NCI-H1105 (cell line): Measurements from ENCODE around the gene KLF5.
"Not testable (repeated sequence)": the region's sequence is repeated elsewhere in the genome, so short reads cannot be mapped to it uniquely, and the experiment has no call there.

Experiments
- DNase-seq: peaks from one replicate; lab custom pipeline; 2025; lab: John Stamatoyannopoulos, UW

The KLF5 gene

DNA sequence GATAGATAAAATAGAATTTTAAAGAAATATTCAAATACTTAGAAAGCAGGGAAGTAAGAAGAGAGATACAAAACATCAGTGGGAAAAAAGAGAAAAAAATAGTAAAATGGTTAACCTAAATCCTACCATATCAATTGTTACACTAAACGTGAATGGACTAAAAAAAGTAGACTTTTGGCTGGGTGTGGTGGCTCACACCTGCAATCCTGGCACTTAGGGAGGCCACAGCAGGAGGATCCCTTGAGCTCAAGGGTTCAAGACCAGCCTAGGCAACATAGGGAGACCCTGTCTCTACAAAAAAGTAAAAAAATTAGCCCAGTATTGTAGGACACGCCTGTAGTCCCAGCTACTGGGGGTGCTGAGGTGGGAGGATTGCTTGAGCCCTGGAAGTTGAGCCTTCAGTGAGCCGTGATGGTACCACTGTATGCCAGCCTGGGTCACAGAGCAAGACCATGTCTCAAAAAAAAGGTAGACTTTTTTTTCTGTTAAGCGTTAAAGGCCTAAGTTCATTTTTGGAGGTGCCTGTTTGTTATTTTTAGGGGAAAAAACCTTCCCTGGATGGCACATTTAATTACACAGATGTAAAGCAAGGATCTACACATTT lies 29.6 kb downstream of the KLF5 start:
- no peak for DNase-seq

DNA sequence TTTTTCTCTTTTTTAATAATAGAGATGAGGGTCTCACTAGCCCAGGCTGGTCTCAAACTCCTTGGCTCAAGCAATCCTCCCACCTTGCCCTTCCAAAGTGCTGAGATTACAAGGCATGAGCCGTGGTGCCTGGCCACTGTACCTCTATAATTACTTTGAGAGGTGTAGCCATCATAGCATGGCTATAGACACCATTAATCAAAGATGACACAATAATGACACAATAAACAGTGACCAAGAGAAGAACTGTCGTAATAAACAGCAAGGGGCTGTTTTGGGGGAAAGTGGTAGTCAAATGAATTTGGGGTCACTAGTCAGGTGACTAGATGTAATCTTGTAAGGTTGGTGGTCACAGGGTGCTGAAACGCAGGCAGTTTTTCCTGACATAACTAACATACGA lies 30.4 kb downstream of the KLF5 start:
- no peak for DNase-seq

DNA sequence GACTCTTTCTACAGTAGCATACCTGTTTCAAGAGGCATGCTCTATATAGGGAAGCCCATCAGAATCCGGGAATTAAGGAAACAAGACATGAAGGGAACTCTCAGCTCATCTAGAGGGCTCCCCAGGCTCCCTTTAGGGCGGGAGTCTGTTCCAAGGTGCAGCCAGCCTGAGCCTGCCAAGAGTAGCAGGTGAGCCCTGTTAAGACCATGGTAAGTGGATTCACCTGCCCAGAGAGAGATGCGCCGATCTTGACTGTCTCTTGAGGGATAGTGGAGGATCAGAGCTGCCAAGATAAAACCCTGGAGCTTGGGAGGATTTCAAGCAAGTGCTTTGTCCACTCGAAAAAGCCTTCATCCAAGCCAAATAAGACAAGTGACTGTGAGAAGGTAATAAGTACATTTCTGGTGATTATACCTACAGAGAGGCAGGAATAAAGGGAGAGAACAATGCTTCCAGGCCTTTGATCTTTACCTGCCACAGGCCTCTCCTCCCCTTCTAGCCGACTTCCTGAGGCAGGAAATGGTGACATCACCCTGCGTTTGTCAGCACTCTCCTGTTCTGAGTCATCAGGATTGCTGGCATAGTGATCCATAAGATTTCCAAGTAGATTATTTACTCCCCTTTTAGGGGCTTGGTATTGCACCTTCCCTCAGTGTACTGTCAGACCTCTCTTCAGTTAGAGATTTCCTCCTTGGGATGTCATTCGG lies 31.5 kb downstream of the KLF5 start:
- no peak for DNase-seq

DNA sequence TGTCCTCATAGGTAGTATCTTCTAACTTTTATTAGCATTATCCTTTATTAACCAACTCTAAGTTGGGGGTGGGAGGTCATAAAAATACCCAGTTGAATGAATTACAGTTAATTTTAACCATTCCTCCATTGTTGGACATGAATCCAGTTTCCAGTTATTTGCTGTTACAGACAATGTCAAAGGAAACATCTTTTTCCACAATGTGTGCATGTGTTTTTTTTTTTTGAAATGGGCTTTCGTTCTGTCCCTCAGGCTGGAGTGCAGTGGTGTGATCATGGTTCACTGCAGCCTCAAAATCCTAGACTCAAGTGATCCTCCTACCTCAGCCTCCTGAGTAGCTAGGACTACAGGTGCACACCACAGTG lies 32.0 kb downstream of the KLF5 start:
- no peak for DNase-seq

DNA sequence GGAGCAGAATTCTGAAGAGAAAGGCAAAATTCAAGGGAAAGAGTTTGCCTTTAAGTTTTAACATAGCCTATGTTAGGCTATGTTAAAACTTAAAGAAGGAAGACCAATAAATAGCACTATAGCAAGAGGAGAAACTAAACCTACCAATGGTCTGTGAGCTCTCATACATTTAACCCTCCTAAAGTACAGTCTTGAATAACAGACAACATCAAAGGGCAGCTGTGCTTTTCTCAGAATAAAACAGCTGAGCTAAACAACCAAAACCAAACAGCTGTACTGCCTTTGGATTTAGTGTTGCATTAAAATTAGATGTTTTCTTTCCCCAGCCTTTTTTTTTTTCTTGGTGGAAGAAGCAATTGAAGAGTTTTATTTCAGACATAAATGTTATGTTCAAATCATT lies 34.0 kb downstream of the KLF5 start:
- DNase-seq, result no peak

DNA sequence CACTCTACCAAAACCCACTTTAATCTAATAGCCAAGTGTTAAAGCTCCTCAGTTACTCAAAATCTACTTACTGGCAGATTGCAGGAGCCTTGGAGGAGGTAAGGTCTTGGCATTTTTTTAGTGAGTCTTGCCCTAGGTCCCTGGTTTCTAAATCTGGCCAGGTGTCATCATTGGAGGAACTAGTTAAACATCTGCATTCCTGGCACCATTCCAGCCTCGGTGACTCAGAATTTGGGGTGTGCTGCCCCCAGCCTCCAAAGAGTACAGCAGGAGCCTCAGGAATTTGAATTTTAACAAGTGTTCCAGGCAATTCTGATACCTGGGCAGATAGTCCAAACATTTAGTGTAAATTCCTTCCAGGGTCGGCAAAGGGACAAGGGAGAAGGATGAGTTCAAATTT lies 37.4 kb downstream of the KLF5 start:
- DNase-seq, result no peak

DNA sequence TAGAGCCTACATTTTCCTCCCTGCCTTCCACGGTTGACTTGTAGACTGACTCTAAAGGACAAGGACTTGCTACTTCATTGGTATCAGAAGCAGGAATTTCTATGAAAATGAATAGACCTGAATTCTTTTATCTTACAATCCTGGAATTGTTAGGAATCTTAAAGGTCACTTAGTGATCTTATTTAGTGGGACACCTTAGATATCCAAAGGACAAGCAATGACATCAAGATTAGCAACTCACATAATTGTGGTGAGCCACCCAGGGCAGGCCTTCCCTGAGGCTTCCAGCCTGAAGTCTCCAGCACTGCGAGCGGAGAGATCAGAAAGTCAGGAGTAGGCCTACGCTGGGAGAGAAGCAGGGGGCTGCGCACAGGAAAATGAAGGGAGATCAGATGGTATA lies 37.8 kb downstream of the KLF5 start:
- no peak for DNase-seq

DNA sequence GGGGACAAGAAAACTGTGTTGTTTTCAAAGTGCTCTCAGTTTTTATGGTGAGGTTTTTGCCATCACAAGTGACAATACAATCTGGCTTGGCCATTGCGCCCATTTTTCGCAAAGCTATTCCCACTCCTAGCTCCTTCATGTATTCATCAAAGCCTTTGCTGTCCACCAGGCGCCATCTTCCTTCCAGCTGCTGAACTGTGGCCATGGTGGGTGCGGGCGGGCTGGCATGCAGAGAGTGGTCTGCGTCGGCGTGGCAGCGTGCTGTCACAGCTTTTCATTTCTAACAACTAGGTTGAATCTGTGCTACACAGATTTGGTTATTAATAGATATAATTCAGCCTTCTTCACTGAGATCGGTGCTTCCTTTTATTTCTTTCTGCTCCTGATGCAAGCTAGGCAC lies 42.0 kb downstream of the KLF5 start:
- DNase-seq, result not testable (repeated sequence)

DNA sequence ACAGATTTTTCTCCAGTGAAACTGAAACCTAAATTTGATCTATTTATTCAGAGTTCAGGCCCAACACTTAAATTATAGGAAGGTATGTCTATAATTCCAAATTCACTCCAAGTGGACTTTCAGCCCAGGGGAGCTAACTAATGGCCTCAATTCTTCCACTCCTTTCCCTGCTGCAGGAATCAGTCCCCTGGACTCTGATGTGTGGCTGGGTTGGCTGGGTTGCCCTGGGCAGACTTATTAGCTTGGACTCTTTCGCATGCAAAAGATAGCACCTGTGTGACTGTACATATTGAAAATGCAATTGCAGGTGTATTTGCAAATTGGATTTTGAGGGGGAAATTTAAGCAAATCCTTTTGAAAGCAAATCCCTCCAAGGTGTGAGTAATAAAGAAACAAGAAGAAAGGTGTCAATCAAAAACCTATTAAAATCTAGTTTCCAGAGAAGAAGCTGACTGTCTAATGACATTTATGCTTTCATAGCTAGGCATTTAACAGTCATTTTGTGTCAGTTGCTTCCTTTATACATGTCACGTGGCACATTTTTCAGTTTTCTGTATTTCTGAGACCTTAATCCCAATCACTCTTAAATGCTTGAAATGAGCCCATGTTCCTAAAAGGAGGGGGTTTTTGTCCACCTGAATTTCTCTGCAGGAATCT lies 42.7 kb downstream of the KLF5 start:
- no peak for DNase-seq

DNA sequence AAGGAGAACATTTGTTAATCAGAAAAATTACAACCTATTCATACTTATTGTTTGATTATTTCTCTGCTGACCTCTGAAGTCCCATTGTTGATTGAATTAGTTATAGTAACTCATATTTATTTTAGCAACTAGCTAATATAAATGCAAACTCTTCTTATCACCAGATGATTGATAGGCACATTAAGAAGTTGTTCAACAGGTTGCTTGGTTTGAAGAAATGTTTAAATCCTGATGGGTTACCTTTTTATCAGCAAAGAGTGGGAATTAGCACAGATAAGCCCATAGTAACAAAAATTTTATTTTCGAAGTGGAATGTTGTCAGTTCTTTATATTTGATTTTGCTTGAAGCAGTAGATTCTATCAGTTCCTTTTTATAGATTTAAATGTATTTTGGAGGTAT lies 44.4 kb downstream of the KLF5 start:
- DNase-seq, result no peak

DNA sequence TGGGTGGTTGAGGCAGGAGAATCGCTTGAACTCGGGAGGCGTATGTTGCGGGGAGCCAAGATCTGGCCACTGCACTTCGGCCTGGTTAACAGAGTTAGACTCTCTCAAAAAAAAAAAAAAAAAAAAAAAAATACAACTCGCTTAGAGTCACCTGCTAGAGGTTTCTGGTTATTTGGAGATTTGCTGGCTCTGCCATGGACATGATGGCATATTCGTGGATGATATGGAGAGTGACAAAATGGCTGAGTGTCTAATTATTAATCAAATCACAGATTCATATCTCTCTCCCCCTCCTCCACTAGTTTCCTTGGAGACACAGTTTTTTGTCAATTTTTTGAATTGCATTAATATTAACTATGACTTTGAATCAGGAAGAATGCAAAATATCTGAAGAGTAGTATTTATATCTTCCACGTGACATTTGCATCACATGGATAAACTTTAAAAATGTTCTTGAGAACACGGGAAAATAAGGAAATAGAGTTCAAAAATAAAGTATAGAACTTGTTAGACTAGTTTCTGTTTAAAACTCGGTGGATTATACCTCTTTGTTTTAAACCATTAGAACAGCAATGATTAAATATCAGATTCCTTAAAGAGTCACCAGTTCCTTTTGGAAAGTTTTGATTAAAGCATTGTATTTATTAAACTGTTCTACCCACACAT lies 47.8 kb downstream of the KLF5 start:
- no peak for DNase-seq

DNA sequence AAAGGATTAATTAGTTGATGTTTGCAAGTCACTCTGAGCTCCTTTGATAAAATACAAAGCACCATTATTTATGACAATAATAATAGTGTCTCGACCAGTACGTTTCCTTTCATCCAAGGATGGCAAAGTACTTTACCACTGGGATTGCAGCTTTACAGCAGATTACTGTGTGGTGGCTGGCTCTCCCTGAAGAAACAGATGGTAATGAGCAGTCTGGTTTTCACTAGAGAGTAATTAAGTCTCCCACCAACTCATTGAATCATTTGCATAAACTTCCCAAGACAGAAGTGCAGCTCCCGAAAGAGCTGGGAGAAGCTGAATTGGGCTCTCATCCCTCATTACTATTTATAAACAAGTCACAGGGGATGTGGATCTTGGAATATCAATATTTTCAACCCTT lies 48.7 kb downstream of the KLF5 start:
- DNase-seq, result no peak

DNA sequence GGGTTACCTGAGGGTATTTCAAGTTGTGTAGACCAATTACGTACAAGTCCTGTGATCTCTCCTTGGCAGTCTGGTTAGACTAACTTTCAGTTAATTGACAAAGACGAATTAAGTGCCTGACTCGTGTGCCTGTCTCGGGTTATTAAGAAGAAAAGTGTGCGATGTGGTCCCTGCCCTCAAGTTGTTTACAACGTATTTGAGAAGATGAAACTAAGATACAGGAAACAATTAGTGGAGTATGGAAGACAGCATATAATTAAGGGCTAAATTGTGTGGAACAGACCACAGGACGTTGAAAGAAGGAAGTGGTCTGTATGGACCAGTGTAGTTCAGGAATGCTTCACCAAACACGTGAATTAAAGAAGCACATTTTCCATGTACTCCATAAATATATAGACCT lies 49.2 kb downstream of the KLF5 start:
- no peak for DNase-seq

DNA sequence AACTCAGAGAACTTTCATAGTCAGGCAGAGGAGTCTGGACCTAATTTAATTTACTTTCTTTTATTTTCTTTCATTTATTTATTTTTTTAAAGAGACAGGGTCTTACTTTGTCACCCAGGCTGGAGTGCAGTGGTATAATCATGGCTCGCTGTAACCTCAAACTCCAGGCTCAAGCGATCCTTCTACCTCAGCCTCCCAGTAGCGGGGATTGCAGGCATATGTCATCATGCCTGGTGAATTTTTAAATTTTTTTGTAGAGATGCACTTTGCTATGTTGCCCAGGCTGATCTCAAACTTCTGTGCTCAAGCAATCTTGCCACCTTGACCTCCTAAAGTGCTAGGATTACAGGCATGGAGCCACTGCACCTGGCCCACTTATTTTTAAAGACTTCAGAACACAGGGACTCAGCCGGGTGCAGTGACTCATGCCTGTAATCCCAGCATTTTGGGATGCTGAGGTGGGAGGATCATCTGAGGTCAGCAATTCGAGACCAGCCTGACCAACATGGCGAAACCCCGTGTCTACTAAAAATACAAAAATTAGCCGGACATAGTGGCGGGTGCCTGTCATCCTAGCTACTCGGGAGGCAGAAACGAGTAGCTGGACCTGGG lies 50.6 kb downstream of the KLF5 start:
- no peak for DNase-seq

DNA sequence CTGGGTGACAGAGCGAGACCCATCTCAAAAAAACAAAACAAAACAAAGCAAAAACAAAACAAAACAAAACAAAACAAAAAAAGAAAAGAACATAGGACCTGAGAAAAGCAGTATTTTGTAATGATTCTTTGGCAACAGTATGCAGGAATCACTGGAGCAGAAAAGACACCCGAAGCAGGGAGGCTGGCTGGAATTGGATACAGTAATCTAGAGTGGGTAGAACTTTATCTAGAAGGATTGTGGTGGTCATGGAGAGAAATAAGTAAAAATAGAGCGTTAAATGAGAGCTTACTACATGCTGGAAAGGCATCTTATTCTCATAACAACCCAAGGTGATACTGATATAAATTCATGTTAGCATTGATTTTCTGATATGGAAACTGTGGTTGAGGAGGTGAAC lies 51.2 kb downstream of the KLF5 start:
- no peak for DNase-seq

DNA sequence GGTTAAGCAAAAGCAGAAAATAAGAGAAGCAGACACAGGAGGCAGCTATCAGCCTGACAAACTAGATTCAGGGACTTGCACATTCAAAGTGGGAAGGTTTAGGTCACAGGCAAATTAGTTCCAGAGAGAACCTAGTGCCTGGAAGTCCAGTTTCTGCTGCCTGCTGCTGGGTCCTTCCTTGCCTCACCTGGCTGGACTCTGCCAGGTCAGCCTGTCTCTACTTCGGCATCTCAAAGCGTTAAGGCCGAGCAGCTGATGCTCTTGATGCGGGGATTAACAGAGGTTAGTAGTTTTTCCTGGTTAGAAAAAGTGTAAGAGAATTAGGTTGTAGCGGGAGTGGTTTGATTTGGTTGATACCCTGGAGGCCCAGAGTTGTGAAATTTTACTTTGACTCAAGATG lies 52.0 kb downstream of the KLF5 start:
- no peak for DNase-seq

DNA sequence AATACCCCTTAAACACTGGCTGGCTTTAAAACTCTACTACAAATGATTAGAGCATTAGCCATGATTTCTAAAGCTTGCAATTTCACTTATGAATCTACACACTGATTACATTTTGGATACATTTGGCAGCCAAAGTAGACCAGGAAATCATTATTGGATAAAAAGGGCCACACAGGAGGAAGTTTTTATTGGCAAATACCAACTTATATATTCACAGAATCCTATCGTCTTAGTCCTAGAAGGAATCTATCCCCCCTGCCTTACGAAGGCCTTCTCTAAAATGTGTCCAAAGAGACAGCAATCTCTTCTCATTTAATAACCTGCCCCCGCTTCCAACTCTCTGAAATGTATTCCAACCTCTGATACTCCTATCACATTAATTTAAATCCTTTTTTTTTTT lies 52.5 kb downstream of the KLF5 start:
- DNase-seq, result no peak

DNA sequence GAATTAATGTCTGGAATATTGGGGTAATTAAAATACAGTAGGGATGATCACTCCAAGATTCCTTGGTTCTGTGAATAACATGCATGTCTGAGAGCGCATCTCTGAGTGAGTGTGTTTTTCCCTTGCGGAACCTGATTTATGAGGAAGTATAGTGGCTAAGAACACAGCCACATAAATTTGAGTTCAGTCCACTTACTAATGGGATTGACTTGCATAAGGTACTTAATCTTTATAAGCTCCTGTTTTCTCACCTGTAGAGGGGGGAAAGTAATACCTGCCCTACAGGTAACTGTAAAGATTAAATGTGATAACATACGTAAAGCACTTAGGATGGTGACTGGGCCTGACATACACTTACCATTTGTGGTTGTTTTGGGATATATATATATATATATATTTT lies 60.8 kb downstream of the KLF5 start:
- DNase-seq, result no peak
